Activated gamma-delta T cell (primary cell): ENCODE data around the gene CHST4.
A peak's percentile ranks its signal among the peaks of the same experiment; 100 is the strongest.
"Not testable (repeated sequence)": the region's sequence is repeated elsewhere in the genome, so short reads cannot be mapped to it uniquely, and the experiment has no call there.

ENCODE experiments used
- DNase-seq: peaks from one replicate; lab custom pipeline; 2025; lab: John Stamatoyannopoulos, UW
- total RNA-seq, 2 donors: gene quantifications; one replicate each; lab custom pipeline; 2026; lab: John Stamatoyannopoulos, UW

The CHST4 gene
- total RNA-seq = 0 reads per million in 2 donors

- DNase-seq = no peak
Measured at GRCh38 chr16:71526111-71526631, at the start of gene CHST4. Gene CHST4, plus strand, starts transcription at chr16:71526426. Its CDS starts 10,252 bp downstream, at chr16:71536678.

GRCh38 chr16:71476457-71477124 is 49.6 kb upstream of the CHST4 start:
- DNase-seq = no peak

- DNase-seq = no peak
Measured at GRCh38 chr16:71479420-71479819, 46.8 kb upstream of the CHST4 start.

- DNase-seq = no peak
Measured at GRCh38 chr16:71480956-71481355, 45.3 kb upstream of the CHST4 start.

- no peak for DNase-seq
Measured at GRCh38 chr16:71482569-71482968, 43.7 kb upstream of the CHST4 start.

- peak; percentile 51 for DNase-seq
Measured at GRCh38 chr16:71484006-71484893, 42.0 kb upstream of the CHST4 start.

GRCh38 chr16:71489122-71489521 is 37.1 kb upstream of the CHST4 start, which contains the start of gene ZNF19:
Gene ZNF19, minus strand, starts transcription at chr16:71489324. Its CDS starts 7,210 bp downstream, at chr16:71482114.
- DNase-seq = no peak

GRCh38 chr16:71490361-71490760 is 35.9 kb upstream of the CHST4 start:
- no peak for DNase-seq

- DNase-seq = no peak
Measured at GRCh38 chr16:71491054-71491453, 35.2 kb upstream of the CHST4 start.

GRCh38 chr16:71492786-71493185 is 33.4 kb upstream of the CHST4 start:
- no peak for DNase-seq

- no peak for DNase-seq
Measured at GRCh38 chr16:71493213-71493612, 33.0 kb upstream of the CHST4 start.

- DNase-seq = no peak
Measured at GRCh38 chr16:71498031-71498430, 28.2 kb upstream of the CHST4 start.

GRCh38 chr16:71499775-71500364 is 26.4 kb upstream of the CHST4 start:
- DNase-seq = no peak

GRCh38 chr16:71500964-71501363 is 25.3 kb upstream of the CHST4 start:
- DNase-seq = no peak

GRCh38 chr16:71501547-71501946 is 24.7 kb upstream of the CHST4 start:
- DNase-seq = no peak

- DNase-seq = not testable (repeated sequence)
Measured at GRCh38 chr16:71504051-71504450, 22.2 kb upstream of the CHST4 start.

- no peak for DNase-seq
Measured at GRCh38 chr16:71504901-71505300, 21.3 kb upstream of the CHST4 start.

GRCh38 chr16:71507061-71507460 is 19.2 kb upstream of the CHST4 start:
- no peak for DNase-seq

- DNase-seq = no peak
Measured at GRCh38 chr16:71513302-71513701, 12.9 kb upstream of the CHST4 start.

GRCh38 chr16:71514476-71514875 is 11.8 kb upstream of the CHST4 start:
- DNase-seq = no peak

- DNase-seq = no peak
Measured at GRCh38 chr16:71515026-71515425, 11.2 kb upstream of the CHST4 start.

- no peak for DNase-seq
Measured at GRCh38 chr16:71520550-71520949, 5.7 kb upstream of the CHST4 start.
